HepG2 (cell line): ENCODE results near the gene MAP1B. TPM values are rescaled to one million over a fixed set of nuclear protein-coding genes. Genes with fewer than 3 reads are reported as not detected.

Experiments used
- ATAC-seq: fragments of 200-7000 bp; cut with Tn5 transposase; 3 replicates; pipeline ENCODE4 v1.9.1; 2020; ENCODE audit warnings: mild to moderate bottlenecking, moderate library complexity
- BruUV-seq: library from RNA; stranded (reverse); fragments of 400-500 nt; replicated peaks from 2 replicates; lab custom pipeline; 2021; lab: Mats Ljungman, UMichigan
- CTCF ChIA-PET: fragments of 300-600 bp; formaldehyde crosslinking; extraction: SDS; loops from one replicate; lab custom pipeline; 2021; ENCODE audit warnings: low total read pairs, inconsistent platforms, low intra/inter-chr PET ratio; lab: Yijun Ruan, JAX
- POLR2A ChIA-PET: fragments of 350-600 bp; sonication (Branson Sonifier 250); formaldehyde crosslinking; loops from one replicate; lab custom pipeline; 2020; ENCODE audit warnings: antibody characterized with exemption, inconsistent platforms; lab: Yijun Ruan, JAX
- DNase-seq: peaks from one replicate; pipeline ENCODE4 v3.0.0-alpha.2; 2015; ENCODE audit warnings: low spot score
- FAIRE-seq: peaks from 3 replicates; lab custom pipeline; 2011; peaks lifted over from hg19 to GRCh38; lab: Jason Lieb, UNC
- H2AFZ ChIP-seq: one replicate; pipeline ENCODE4 v1.6.1; 2011; ENCODE audit warnings: low read length, inconsistent platforms
- H3K27ac ChIP-seq: fragments of 300-600 bp; 3 replicates; pipeline ENCODE4 v1.8.0; 2011; ENCODE audit warnings: mixed run types, mild to moderate bottlenecking, mixed read lengths, low read length, inconsistent platforms; ENCODE audit not compliant: insufficient read depth; ENCODE audit errors: extremely low read length
- H3K27me3 ChIP-seq, 2 experiments: fragments of 200-600 bp in 1 of 2; 2 replicates in 1 of 2; 3 replicates in 1 of 2; pipeline versions ENCODE4 v1.6.0 to v1.8.0; 2011; ENCODE audit warnings: low read length in 2 of 2, mild to moderate bottlenecking in 2 of 2, moderate library complexity in 2 of 2, inconsistent platforms in 1 of 2; ENCODE audit not compliant: insufficient read depth in 2 of 2, control insufficient read depth in 1 of 2
- H3K36me3 ChIP-seq, 2 experiments: fragments of 200-600 bp in 1 of 2; replicated peaks in 1 of 2; 2 replicates in 1 of 2; 3 replicates in 1 of 2; pipeline versions ENCODE4 v1.5.1 to v1.8.0; 2011; ENCODE audit warnings: low read length in 2 of 2, inconsistent platforms in 1 of 2; ENCODE audit not compliant: insufficient read depth in 2 of 2, control insufficient read depth in 1 of 2
- H3K4me1 ChIP-seq: 2 replicates; pipeline ENCODE4 v1.5.1; 2012; ENCODE audit warnings: low read length, inconsistent platforms; ENCODE audit not compliant: insufficient read depth
- H3K4me2 ChIP-seq: 2 replicates; pipeline ENCODE4 v1.6.0; 2011; ENCODE audit warnings: low read depth, low read length, inconsistent platforms
- H3K4me3 ChIP-seq, 3 experiments: fragments of 200-600 bp in 1 of 3; sonication (generic), shearing (Covaris generic) in 1 of 3; replicated peaks in 1 of 3; 2 replicates each; pipeline ENCODE4 v1.5.1; 2011 to 2016; ENCODE audit warnings: low read length in 3 of 3, inconsistent platforms in 2 of 3, low read depth in 2 of 3, mild to moderate bottlenecking in 2 of 3, control low read depth in 1 of 3, mixed read lengths in 1 of 3; ENCODE audit not compliant: insufficient read depth in 1 of 3
- H3K79me2 ChIP-seq: one replicate; pipeline ENCODE4 v1.6.1; 2011; ENCODE audit warnings: low read length, inconsistent platforms; ENCODE audit not compliant: insufficient read depth
- H3K9ac ChIP-seq: 2 replicates; pipeline ENCODE4 v1.6.0; 2011; ENCODE audit warnings: mild to moderate bottlenecking, low read depth, low read length, inconsistent platforms; ENCODE audit not compliant: insufficient read depth
- H3K9me3 ChIP-seq: 2 replicates; pipeline ENCODE4 v1.5.1; 2012; ENCODE audit warnings: mild to moderate bottlenecking, low read length
- H4K20me1 ChIP-seq: 2 replicates; pipeline ENCODE4 v1.6.0; 2011; ENCODE audit warnings: inconsistent platforms, mild to moderate bottlenecking, low read length, moderate library complexity; ENCODE audit not compliant: insufficient read depth
- ATF7-NPFF ChIP-seq: sonication (generic); formaldehyde crosslinking; IDR thresholded peaks from 2 replicates; pipeline ENCODE4 v1.8.1; 2023; ENCODE audit warnings: mild to moderate bottlenecking, low read depth, missing genetic modification reagents, moderate library complexity
- EHMT2 ChIP-seq: fragments of 200-600 bp; sonication (generic); IDR thresholded peaks from 2 replicates; pipeline ENCODE4 v1.7.0; 2017; ENCODE audit warnings: antibody characterized with exemption, low read depth, low read length, borderline replicate concordance
- GABPA ChIP-seq, 2 experiments: IDR thresholded peaks; 2 replicates each; pipeline ENCODE4 v1.6.1; 2011 to 2016; ENCODE audit warnings: low read depth in 2 of 2, low read length in 1 of 2, missing biosample characterization in 1 of 2, missing genetic modification characterization in 1 of 2
- MED13 ChIP-seq: sonication (generic); formaldehyde crosslinking; IDR thresholded peaks from 2 replicates; pipeline ENCODE4 v1.5.0; 2020; ENCODE audit warnings: missing genetic modification reagents
- MTA1 ChIP-seq: sonication (generic); formaldehyde crosslinking; IDR thresholded peaks from 2 replicates; pipeline ENCODE4 v1.4.0; 2020; ENCODE audit warnings: missing genetic modification reagents, mild to moderate bottlenecking, borderline replicate concordance
- POLR2G ChIP-seq: fragments of 200-400 bp; formaldehyde crosslinking; IDR thresholded peaks from 2 replicates; pipeline ENCODE4 v1.6.1; 2018; ENCODE audit warnings: mild to moderate bottlenecking, low read depth, low read length, moderate library complexity
- RFX3 ChIP-seq: IDR thresholded peaks from 2 replicates; pipeline ENCODE4 v1.6.1; 2016; ENCODE audit warnings: missing biosample characterization, missing genetic modification reagents
- SAFB2 ChIP-seq: sonication (generic); formaldehyde crosslinking; IDR thresholded peaks from 2 replicates; pipeline ENCODE4 v1.5.1; 2020; ENCODE audit warnings: missing genetic modification reagents, low read depth, mild to moderate bottlenecking, borderline replicate concordance
- STAG1 ChIP-seq: sonication (generic); formaldehyde crosslinking; IDR thresholded peaks from 2 replicates; pipeline ENCODE4 v1.4.0; 2020; ENCODE audit warnings: missing genetic modification reagents
- ZNF788 ChIP-seq: sonication (generic); formaldehyde crosslinking; IDR thresholded peaks from 2 replicates; pipeline ENCODE4 v1.5.0; 2020; ENCODE audit warnings: mild to moderate bottlenecking, missing genetic modification reagents, borderline replicate concordance
- WGBS: methylation state at CpG from one replicate; pipeline ENCODE4 v1.1.6; 2017; ENCODE audit warnings: low lambda C conversion rate; 5-methylcytosine and 5-hydroxymethylcytosine counted together
- in situ Hi-C: cut with HindIII; loops from 2 replicates; pipeline ENCODE4 v1.10.0; 2017; ENCODE audit warnings: low pct_unique_long_range_greater_than_20kb; ENCODE audit not compliant: extremely low pct_ligation_motif_present
- intact Hi-C: fragments of 100-400 bp; cut with micrococcal nuclease; formaldehyde crosslinking; loops from one replicate; pipeline ENCODE4 v1.10.0; 2022; ENCODE audit not compliant: unreplicated experiment
- polyA plus RNA-seq, 8 experiments: library from polyadenylated mRNA; depleted of rRNA in 3 of 8; stranded (reverse) in 7 of 8; unstranded in 1 of 8; fragments of >200 nt; fragmentation: Illumina TruSeq in 4 of 8; extraction: Trizol in 4 of 8; gene quantifications; 2 replicates each; pipeline versions ENCODE4 v1.2.1 to v1.2.3, GENCODE V29; 2011 to 2016; ENCODE audit warnings: low read depth in 4 of 8, missing spikeins in 1 of 8, mixed read lengths in 1 of 8; ENCODE audit not compliant: insufficient read depth in 1 of 8
- total RNA-seq, 5 experiments: library from RNA; depleted of rRNA; stranded (reverse); fragments of >200 nt; fragmentation: Illumina TruSeq; extraction: Trizol; gene quantifications; 2 replicates each; pipeline ENCODE4 v1.2.3, GENCODE V29; 2016; ENCODE audit warnings: low read depth in 1 of 5
- TF ChIP-seq, protein P1 (sequence below): sonication (generic); formaldehyde crosslinking; IDR thresholded peaks from 2 replicates; pipeline ENCODE4 v1.4.0; 2020; ENCODE audit warnings: missing genetic modification reagents
- TF ChIP-seq, protein P2 (sequence below), 2 experiments: sonication (generic) in 1 of 2; formaldehyde crosslinking in 1 of 2; IDR thresholded peaks; 2 replicates each; pipeline versions ENCODE4 v1.4.0 to v1.6.1; 2016 to 2020; ENCODE audit warnings: borderline replicate concordance in 1 of 2, low read depth in 1 of 2, mild to moderate bottlenecking in 1 of 2, missing genetic modification reagents in 1 of 2

The MAP1B gene
- total and polyA plus RNA-seq, 2 of the 13 experiments (the other 11 are each of a cell fraction or from before 2014, with no cell fraction given) = 3.3 to 6.2 TPM

DNA sequence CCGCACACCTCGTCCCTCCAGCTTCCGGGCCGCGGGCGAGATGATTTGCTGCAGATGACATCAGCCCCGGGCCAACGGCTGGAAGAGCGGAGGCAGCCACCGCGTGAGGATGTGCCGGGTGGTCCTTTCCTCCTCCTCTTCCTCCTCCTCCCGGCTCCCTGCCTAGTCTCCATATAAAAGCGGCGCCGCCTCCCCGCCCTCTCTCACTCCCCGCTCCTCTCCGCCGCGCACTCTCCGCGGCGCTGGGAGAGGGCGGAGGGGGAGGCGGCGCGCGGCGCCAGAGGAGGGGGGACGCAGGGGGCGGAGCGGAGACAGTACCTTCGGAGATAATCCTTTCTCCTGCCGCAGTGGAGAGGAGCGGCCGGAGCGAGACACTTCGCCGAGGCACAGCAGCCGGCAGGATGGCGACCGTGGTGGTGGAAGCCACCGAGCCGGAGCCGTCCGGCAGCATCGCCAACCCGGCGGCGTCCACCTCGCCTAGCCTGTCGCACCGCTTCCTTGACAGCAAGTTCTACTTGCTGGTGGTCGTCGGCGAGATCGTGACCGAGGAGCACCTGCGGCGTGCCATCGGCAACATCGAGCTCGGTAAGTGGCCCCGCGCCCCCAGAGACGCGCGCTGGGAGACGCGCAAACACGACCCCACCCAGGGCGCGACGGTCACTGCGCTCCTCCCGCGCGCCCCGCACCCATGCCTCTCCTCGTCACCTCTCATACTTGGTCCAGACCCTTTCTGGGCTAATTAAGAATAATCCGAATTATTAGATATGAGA lies at the start of gene MAP1B (continued):
- no peak for TF ChIP-seq MED13
- no peak for TF ChIP-seq SAFB2
- TF ChIP-seq, protein P1, sequence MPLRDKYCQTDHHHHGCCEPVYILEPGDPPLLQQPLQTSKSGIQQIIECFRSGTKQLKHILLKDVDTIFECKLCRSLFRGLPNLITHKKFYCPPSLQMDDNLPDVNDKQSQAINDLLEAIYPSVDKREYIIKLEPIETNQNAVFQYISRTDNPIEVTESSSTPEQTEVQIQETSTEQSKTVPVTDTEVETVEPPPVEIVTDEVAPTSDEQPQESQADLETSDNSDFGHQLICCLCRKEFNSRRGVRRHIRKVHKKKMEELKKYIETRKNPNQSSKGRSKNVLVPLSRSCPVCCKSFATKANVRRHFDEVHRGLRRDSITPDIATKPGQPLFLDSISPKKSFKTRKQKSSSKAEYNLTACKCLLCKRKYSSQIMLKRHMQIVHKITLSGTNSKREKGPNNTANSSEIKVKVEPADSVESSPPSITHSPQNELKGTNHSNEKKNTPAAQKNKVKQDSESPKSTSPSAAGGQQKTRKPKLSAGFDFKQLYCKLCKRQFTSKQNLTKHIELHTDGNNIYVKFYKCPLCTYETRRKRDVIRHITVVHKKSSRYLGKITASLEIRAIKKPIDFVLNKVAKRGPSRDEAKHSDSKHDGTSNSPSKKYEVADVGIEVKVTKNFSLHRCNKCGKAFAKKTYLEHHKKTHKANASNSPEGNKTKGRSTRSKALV = peak; percentile 99
- TF ChIP-seq GABPA (IDR thresholded peaks at IDR 0.05; ENCODE audit: low read depth, low read length) = no peak; the same call in 1 of the 2 replicates
- peak; percentile 49; the same call in 1 of the 2 replicates for TF ChIP-seq GABPA (CRISPR knock-in tag; IDR thresholded peaks at IDR 0.05; ENCODE audit: low read depth)
- no peak for TF ChIP-seq RFX3
- TF ChIP-seq EHMT2 = no peak

DNA sequence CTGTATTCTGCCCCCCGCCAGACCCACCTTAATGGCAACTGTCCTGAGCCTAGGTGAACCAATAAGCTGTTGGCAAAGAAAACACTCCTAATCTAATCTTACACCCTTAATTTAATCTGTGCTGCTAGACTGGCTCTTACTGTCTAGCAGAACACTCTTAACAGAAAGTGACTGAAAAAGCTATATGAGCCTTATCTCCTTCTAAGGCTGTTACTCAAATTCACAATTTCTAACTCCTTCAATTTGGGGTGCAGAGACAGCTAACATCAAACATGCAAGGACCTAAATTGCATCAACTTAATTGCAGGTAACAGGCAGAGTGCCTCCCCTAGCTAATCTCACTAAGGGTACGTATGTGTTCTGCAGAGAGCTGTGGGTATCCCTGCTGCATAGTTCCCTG lies 49.5 kb upstream of the MAP1B start:
- ChIA-PET POLR2A (no interaction called here), CTCF (no interaction called here)
- Histone ChIP-seq H3K4me3 (no peak overlapping the region), H3K27me3 (no peaks in the 10 kb centered on the region; a peak in 1 of 5 replicates), H3K4me1 (no peaks in the 10 kb centered on the region), H3K79me2 (no peaks in the 10 kb centered on the region), H3K9me3 (no peaks in the 10 kb centered on the region), H4K20me1 (no peaks in the 10 kb centered on the region), H2AFZ (no peak overlapping the region), H3K4me2 (no peak overlapping the region), H3K27ac (no peak overlapping the region), H3K9ac (no peak overlapping the region), H3K36me3 (no peaks in the 10 kb centered on the region)
- 0% methylated on average over 2 of the region's 2 CpGs for whole genome bisulfite sequencing
- FAIRE-seq (no peak), DNase-seq (no peak), ATAC-seq (no peak)
- intact Hi-C loops = no loop called here
- no TSS peak for BruUV-seq
- in situ Hi-C loops = no loop called here
- no peak for TF ChIP-seq ZNF788 (CRISPR knock-in tag)
- no peak for TF ChIP-seq POLR2G
- TF ChIP-seq ATF7-NPFF (CRISPR knock-in tag) = no peak
- TF ChIP-seq, protein P2, sequence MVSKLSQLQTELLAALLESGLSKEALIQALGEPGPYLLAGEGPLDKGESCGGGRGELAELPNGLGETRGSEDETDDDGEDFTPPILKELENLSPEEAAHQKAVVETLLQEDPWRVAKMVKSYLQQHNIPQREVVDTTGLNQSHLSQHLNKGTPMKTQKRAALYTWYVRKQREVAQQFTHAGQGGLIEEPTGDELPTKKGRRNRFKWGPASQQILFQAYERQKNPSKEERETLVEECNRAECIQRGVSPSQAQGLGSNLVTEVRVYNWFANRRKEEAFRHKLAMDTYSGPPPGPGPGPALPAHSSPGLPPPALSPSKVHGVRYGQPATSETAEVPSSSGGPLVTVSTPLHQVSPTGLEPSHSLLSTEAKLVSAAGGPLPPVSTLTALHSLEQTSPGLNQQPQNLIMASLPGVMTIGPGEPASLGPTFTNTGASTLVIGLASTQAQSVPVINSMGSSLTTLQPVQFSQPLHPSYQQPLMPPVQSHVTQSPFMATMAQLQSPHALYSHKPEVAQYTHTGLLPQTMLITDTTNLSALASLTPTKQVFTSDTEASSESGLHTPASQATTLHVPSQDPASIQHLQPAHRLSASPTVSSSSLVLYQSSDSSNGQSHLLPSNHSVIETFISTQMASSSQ (IDR thresholded peaks at IDR 0.05; ENCODE audit: low read depth) = no peak
- TF ChIP-seq, protein P2 (CRISPR knock-in tag; IDR thresholded peaks at IDR 0.05; ENCODE audit: borderline replicate concordance) = no peak
- TF ChIP-seq STAG1 (CRISPR knock-in tag) = no peak
- TF ChIP-seq MTA1 (CRISPR knock-in tag) = no peak
